Stomach smooth muscle (tissue), 2 donors: ENCODE measurements around the gene SCN3B.
A peak's percentile ranks its signal among the peaks of the same experiment; 100 is the strongest.

Experiments
- H3K27ac ChIP-seq: one replicate; pipeline ENCODE4 v1.7.0; 2013; ENCODE audit warnings: mild to moderate bottlenecking, low read length, inconsistent platforms
- H3K27me3 ChIP-seq, 2 donors: one replicate each; pipeline ENCODE4 v1.7.0; 2013; ENCODE audit warnings: low read length in 2 of 2; ENCODE audit not compliant: insufficient read depth in 2 of 2, control insufficient read depth in 1 of 2
- H3K36me3 ChIP-seq, 2 donors: one replicate each; pipeline ENCODE4 v1.7.0; 2013; ENCODE audit warnings: low read length in 2 of 2; ENCODE audit not compliant: control insufficient read depth in 2 of 2, insufficient read depth in 2 of 2
- H3K4me1 ChIP-seq: one replicate; pipeline ENCODE4 v1.7.0; 2013; ENCODE audit warnings: low read length; ENCODE audit not compliant: control insufficient read depth, insufficient read depth
- H3K4me3 ChIP-seq, 2 donors: one replicate each; pipeline ENCODE4 v1.7.0; 2013; ENCODE audit warnings: low read length in 2 of 2
- H3K9ac ChIP-seq, 2 donors: one replicate each; pipeline ENCODE4 v1.7.0; 2013; ENCODE audit warnings: low read length in 2 of 2, mild to moderate bottlenecking in 1 of 2
- H3K9me3 ChIP-seq, 2 donors: one replicate each; pipeline ENCODE4 v1.7.0; 2013; ENCODE audit warnings: low read length in 2 of 2; ENCODE audit not compliant: control insufficient read depth in 2 of 2
- donor health status: healthy.
- donor health status: Pancreatic carcinoma.

SCN3B gene

GRCh38 chr11:123659311-123659710 is 4.9 kb upstream of the SCN3B start:
- H3K27ac ChIP-seq = no peak overlapping the region

GRCh38 chr11:123653827-123654565 is 428 bp downstream of the SCN3B start:
- H3K27me3 ChIP-seq = peaks cover 8 to 35% of the 10 kb centered on the region in 2 donors

More at GRCh38 chr11:123659311-123659710, 4.9 kb upstream of the SCN3B start:
- Histone ChIP-seq H3K4me3 (no peak overlapping the region), H3K9me3 (no peaks in the 10 kb centered on the region), H3K27me3 (peaks cover 2 to 12% of the 10 kb centered on the region in 2 donors), H3K4me1 (peaks cover 7% of the 10 kb centered on the region), H3K9ac (no peak overlapping the region), H3K36me3 (no peaks in the 10 kb centered on the region)

GRCh38 chr11:123653483-123653826 is 969 bp downstream of the SCN3B start:
- Histone ChIP-seq H3K27ac (no peak overlapping the region), H3K4me3 (peak overlapping the region in 1 of 2 donors; percentile 77), H3K36me3 (no peaks in the 10 kb centered on the region), H3K9ac (no peak overlapping the region), H3K4me1 (peaks cover 14% of the 10 kb centered on the region), H3K9me3 (no peaks in the 10 kb centered on the region), H3K27me3 (peaks cover 8 to 35% of the 10 kb centered on the region in 2 donors)

More at GRCh38 chr11:123653827-123654565, 428 bp downstream of the SCN3B start:
- Histone ChIP-seq H3K4me3 (peak overlapping the region; percentile 71 to 77), H3K4me1 (peaks cover 14% of the 10 kb centered on the region), H3K27ac (no peak overlapping the region), H3K9me3 (no peaks in the 10 kb centered on the region), H3K9ac (no peak overlapping the region), H3K36me3 (no peaks in the 10 kb centered on the region)

GRCh38 chr11:123652599-123652998 is 1.8 kb downstream of the SCN3B start:
- Histone ChIP-seq H3K27ac (no peak overlapping the region), H3K27me3 (peaks cover 8 to 32% of the 10 kb centered on the region in 2 donors), H3K4me1 (peaks cover 14% of the 10 kb centered on the region), H3K4me3 (no peak overlapping the region), H3K9me3 (no peaks in the 10 kb centered on the region), H3K36me3 (no peaks in the 10 kb centered on the region), H3K9ac (no peak overlapping the region)

- Histone ChIP-seq H3K36me3 (no peaks in the 10 kb centered on the region), H3K27me3 (peaks cover 11 to 28% of the 10 kb centered on the region in 2 donors), H3K4me3 (no peak overlapping the region), H3K4me1 (peaks cover 14% of the 10 kb centered on the region), H3K9me3 (no peaks in the 10 kb centered on the region), H3K9ac (no peak overlapping the region), H3K27ac (no peak overlapping the region)
Observed at GRCh38 chr11:123650901-123651300, 3.5 kb downstream of the SCN3B start.

GRCh38 chr11:123645286-123645975 is 9.0 kb downstream of the SCN3B start:
- Histone ChIP-seq H3K4me1 (no peaks in the 10 kb centered on the region), H3K36me3 (no peaks in the 10 kb centered on the region), H3K27me3 (peaks cover 2 to 8% of the 10 kb centered on the region in 2 donors), H3K27ac (no peak overlapping the region), H3K9me3 (no peaks in the 10 kb centered on the region), H3K9ac (no peak overlapping the region), H3K4me3 (no peak overlapping the region)

GRCh38 chr11:123642435-123642834 is 12.0 kb downstream of the SCN3B start:
- Histone ChIP-seq H3K4me3 (no peak overlapping the region), H3K9me3 (no peaks in the 10 kb centered on the region), H3K36me3 (no peaks in the 10 kb centered on the region), H3K9ac (no peak overlapping the region), H3K27me3 (peaks cover 0 to 9% of the 10 kb centered on the region in 2 donors), H3K27ac (no peak overlapping the region), H3K4me1 (no peaks in the 10 kb centered on the region)

- Histone ChIP-seq H3K27me3 (peaks cover 0 to 9% of the 10 kb centered on the region in 2 donors), H3K4me3 (no peak overlapping the region), H3K9ac (no peak overlapping the region), H3K36me3 (no peaks in the 10 kb centered on the region), H3K4me1 (no peaks in the 10 kb centered on the region), H3K9me3 (no peaks in the 10 kb centered on the region), H3K27ac (no peak overlapping the region)
Observed at GRCh38 chr11:123641495-123641840, 13.0 kb downstream of the SCN3B start.

GRCh38 chr11:123640677-123641494 is 13.5 kb downstream of the SCN3B start:
- no peak overlapping the region for H3K9ac ChIP-seq
- peaks cover 0 to 7% of the 10 kb centered on the region in 2 donors for H3K27me3 ChIP-seq
- H3K27ac ChIP-seq = no peak overlapping the region
- no peaks in the 10 kb centered on the region for H3K9me3 ChIP-seq
- H3K4me1 ChIP-seq = no peaks in the 10 kb centered on the region
- no peak overlapping the region for H3K4me3 ChIP-seq
- H3K36me3 ChIP-seq = no peaks in the 10 kb centered on the region

- H3K9ac ChIP-seq = no peak overlapping the region
- H3K27ac ChIP-seq = no peak overlapping the region
- no peaks in the 10 kb centered on the region for H3K36me3 ChIP-seq
- H3K27me3 ChIP-seq = peaks cover 0 to 7% of the 10 kb centered on the region in 2 donors
- H3K4me1 ChIP-seq = no peaks in the 10 kb centered on the region
- no peaks in the 10 kb centered on the region for H3K9me3 ChIP-seq
- no peak overlapping the region for H3K4me3 ChIP-seq
Observed at GRCh38 chr11:123640029-123640428, 14.4 kb downstream of the SCN3B start.
